ENCODE measurements around the gene ZPR1. TPM values are rescaled to one million over a fixed set of nuclear protein-coding genes. Genes with fewer than 3 reads are reported as not detected.

Gene ZPR1
- total and polyA plus RNA-seq, 2 of the 4 experiments (the other 2 are of a cell fraction), result 40.8 to 52.0 TPM

DNA sequence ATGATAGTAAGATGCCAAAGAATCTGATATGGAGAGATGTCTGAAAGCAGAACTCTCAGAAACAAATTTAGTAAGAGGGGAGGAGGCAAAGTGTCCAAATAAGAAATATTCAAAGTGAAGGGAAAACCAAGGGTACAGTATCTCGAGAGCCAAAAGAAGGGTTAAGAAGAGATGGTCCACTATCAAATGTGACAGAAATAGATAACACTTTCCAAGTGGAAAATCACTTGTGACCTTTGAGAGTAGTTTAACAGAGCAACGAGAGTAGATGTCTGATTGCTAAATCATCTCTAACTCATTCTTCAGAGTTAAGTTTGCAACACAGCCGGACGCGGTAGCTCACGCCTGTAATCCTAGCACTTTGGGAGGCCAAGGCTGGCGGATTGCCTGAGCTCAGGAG is 10.8 kb downstream of the ZPR1 start:
- POLR2A ChIA-PET (ENCODE audit: unreplicated experiment), result no interaction called here
- BruUV-seq (replicated peaks), result no TSS peak

More for the DNA sequence above, 10.8 kb downstream of the ZPR1 start:
- DNase-seq (no peak), ATAC-seq (ENCODE audit: low read depth) (no peak)
- intact Hi-C loops (cut with micrococcal nuclease) (no loop called here), in situ Hi-C loops (cut with MboI; ENCODE audit: low sequenced_read_pairs) (no loop called here), dilution Hi-C loops (cut with HindIII; ENCODE audit: low sequenced_read_pairs, unreplicated experiment) (no loop called here)
- Histone ChIP-seq H4K8ac (ENCODE audit: low read depth in 2 of 2, low read length in 2 of 2) (no peak overlapping the region), H2BK15ac (ENCODE audit: low read depth, low read length) (no peak overlapping the region), H3K56ac (ENCODE audit: extremely low read depth, insufficient read depth, low read length) (no peak overlapping the region), H3K4me2 (ENCODE audit: low read depth, low read length) (no peak overlapping the region), H3K36me3 (ENCODE audit: control insufficient read depth, insufficient read depth, low read length) (peaks cover 22% of the 10 kb centered on the region), H3K27me3 (ENCODE audit: control insufficient read depth, insufficient read depth, low read length) (no peaks in the 10 kb centered on the region), H3K4me1 (ENCODE audit: control insufficient read depth, insufficient read depth, low read length) (no peaks in the 10 kb centered on the region; the same call in 1 of the 2 replicates), H3K23ac (ENCODE audit: low read depth, low read length) (no peak overlapping the region), H4K91ac (ENCODE audit: insufficient read depth, low read depth, low read length) (no peak overlapping the region), H3K4ac (ENCODE audit: low read depth, low read length) (no peak overlapping the region), H3K4me3 (ENCODE audit: insufficient read depth, low read depth, low read length) (no peak overlapping the region), H3K9me1 (ENCODE audit: insufficient read depth, low read length) (no peaks in the 10 kb centered on the region; the same call in 1 of the 2 replicates), H2BK120ac (ENCODE audit: low read depth, low read length) (no peak overlapping the region), H3K18ac (ENCODE audit: low read depth, low read length) (no peak overlapping the region), H3K27ac (ENCODE audit: insufficient read depth, low read length) (no peak overlapping the region), H2AK9ac (replicated peaks; ENCODE audit: low read depth, low read length, poor library complexity) (no peak overlapping the region), H2AK5ac (ENCODE audit: low read depth, low read length) (no peak overlapping the region), H2BK5ac (ENCODE audit: low read depth, low read length, poor library complexity, severe bottlenecking) (no peak overlapping the region), H2AFZ (replicated peaks; ENCODE audit: low read length, poor library complexity) (no peak overlapping the region), H4K20me1 (ENCODE audit: insufficient read depth, low read length) (no peaks in the 10 kb centered on the region; the same call in 1 of the 2 replicates), H3K9me3 (ENCODE audit: control insufficient read depth, insufficient read depth, low read length) (no peaks in the 10 kb centered on the region), H4K5ac (ENCODE audit: low read depth, low read length) (no peak overlapping the region), H3K79me1 (ENCODE audit: low read depth in 1 of 2, low read length in 2 of 2) (peaks cover 9 to 15% of the 10 kb centered on the region in 2 experiments), H3K9ac (ENCODE audit: low read depth, low read length) (no peak overlapping the region), H3K14ac (replicated peaks; ENCODE audit: low read depth, low read length) (no peak overlapping the region), H2BK20ac (ENCODE audit: low read depth, low read length) (no peak overlapping the region)
- 94% methylated on average over 5 of the region's 7 CpGs; no CpG with 5 or more reads in 1 of the 2 experiments for WGBS, 2 experiments (ENCODE audit: extremely low coverage in 2 of 2, insufficient read length in 1 of 2)
- CTCF ChIA-PET, result no interaction called here
- TF ChIP-seq, protein P1, sequence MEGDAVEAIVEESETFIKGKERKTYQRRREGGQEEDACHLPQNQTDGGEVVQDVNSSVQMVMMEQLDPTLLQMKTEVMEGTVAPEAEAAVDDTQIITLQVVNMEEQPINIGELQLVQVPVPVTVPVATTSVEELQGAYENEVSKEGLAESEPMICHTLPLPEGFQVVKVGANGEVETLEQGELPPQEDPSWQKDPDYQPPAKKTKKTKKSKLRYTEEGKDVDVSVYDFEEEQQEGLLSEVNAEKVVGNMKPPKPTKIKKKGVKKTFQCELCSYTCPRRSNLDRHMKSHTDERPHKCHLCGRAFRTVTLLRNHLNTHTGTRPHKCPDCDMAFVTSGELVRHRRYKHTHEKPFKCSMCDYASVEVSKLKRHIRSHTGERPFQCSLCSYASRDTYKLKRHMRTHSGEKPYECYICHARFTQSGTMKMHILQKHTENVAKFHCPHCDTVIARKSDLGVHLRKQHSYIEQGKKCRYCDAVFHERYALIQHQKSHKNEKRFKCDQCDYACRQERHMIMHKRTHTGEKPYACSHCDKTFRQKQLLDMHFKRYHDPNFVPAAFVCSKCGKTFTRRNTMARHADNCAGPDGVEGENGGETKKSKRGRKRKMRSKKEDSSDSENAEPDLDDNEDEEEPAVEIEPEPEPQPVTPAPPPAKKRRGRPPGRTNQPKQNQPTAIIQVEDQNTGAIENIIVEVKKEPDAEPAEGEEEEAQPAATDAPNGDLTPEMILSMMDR (conservative IDR thresholded peaks at IDR 0.05; ENCODE audit: low read depth, low read length), result no peak
- TF ChIP-seq MAFK (IDR thresholded peaks at IDR 0.05; ENCODE audit: low read depth, low read length) (no peak), POLR2A (IDR thresholded peaks at IDR 0.05; ENCODE audit: low read depth, low read length) (no peak), MAZ (IDR thresholded peaks at IDR 0.05; ENCODE audit: borderline replicate concordance, low read depth, low read length) (no peak), RCOR1 (IDR thresholded peaks at IDR 0.05; ENCODE audit: insufficient replicate concordance, low read length) (no peak), BHLHE40 (IDR thresholded peaks at IDR 0.05; ENCODE audit: low read depth, low read length) (no peak), RAD21 (IDR thresholded peaks at IDR 0.05; ENCODE audit: low read length) (no peak), CEBPB (IDR thresholded peaks at IDR 0.05; ENCODE audit: low read depth, low read length) (no peak), FOS (IDR thresholded peaks at IDR 0.05; ENCODE audit: low read depth, low read length) (no peak), MXI1 (IDR thresholded peaks at IDR 0.05; ENCODE audit: borderline replicate concordance, low read depth, low read length) (no peak), SMC3 (IDR thresholded peaks at IDR 0.05; ENCODE audit: low read depth, low read length) (no peak), CHD1 (IDR thresholded peaks at IDR 0.05; ENCODE audit: low read depth, low read length) (no peak), USF2 (IDR thresholded peaks at IDR 0.05; ENCODE audit: low read depth, low read length) (no peak), RFX5 (IDR thresholded peaks at IDR 0.05; ENCODE audit: low read depth, low read length) (no peak)
- TF ChIP-seq, protein P2, sequence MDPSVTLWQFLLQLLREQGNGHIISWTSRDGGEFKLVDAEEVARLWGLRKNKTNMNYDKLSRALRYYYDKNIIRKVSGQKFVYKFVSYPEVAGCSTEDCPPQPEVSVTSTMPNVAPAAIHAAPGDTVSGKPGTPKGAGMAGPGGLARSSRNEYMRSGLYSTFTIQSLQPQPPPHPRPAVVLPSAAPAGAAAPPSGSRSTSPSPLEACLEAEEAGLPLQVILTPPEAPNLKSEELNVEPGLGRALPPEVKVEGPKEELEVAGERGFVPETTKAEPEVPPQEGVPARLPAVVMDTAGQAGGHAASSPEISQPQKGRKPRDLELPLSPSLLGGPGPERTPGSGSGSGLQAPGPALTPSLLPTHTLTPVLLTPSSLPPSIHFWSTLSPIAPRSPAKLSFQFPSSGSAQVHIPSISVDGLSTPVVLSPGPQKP (IDR thresholded peaks at IDR 0.05; ENCODE audit: borderline replicate concordance, low read depth, low read length), result no peak
